Nephron progenitor cell (in vitro differentiated cells): ENCODE data around the gene IGF2BP1.
"Not testable (repeated sequence)": the region's sequence is repeated elsewhere in the genome, so short reads cannot be mapped to it uniquely, and the experiment has no call there.

Source experiments
- DNase-seq: peaks from one replicate; pipeline ENCODE4 v3.0.0; 2021
- H3K27ac Mint-ChIP-seq: 2 replicates; pipeline ENCODE4 v1.8.0; 2021; ENCODE audit warnings: mild to moderate bottlenecking, moderate library complexity, mixed read lengths
- H3K27me3 Mint-ChIP-seq: 2 replicates; pipeline ENCODE4 v1.8.0; 2021; ENCODE audit warnings: mild to moderate bottlenecking, low read depth, mixed read lengths; ENCODE audit not compliant: poor library complexity
- H3K36me3 Mint-ChIP-seq: 2 replicates; pipeline ENCODE4 v1.8.0; 2021; ENCODE audit warnings: low read depth, mixed read lengths
- H3K4me1 Mint-ChIP-seq: 2 replicates; pipeline ENCODE4 v1.8.0; 2021; ENCODE audit warnings: mixed read lengths
- H3K4me3 Mint-ChIP-seq: 2 replicates; pipeline ENCODE4 v1.8.0; 2021; ENCODE audit warnings: mild to moderate bottlenecking, moderate library complexity, mixed read lengths
- H3K9me3 Mint-ChIP-seq: 2 replicates; pipeline ENCODE4 v1.8.0; 2021; ENCODE audit warnings: mild to moderate bottlenecking, moderate library complexity, mixed read lengths
- CTCF ChIP-seq: fragments of 200-600 bp; sonication (generic); IDR thresholded peaks from 2 replicates; pipeline ENCODE4 v1.5.0; 2021; ENCODE audit warnings: antibody characterized with exemption

The IGF2BP1 gene

GRCh38 chr17:49038138-49038537 lies 41.0 kb downstream of the IGF2BP1 start:
- H3K4me1 Mint-ChIP-seq, result peaks cover 13% of the 10 kb centered on the region
- H3K4me3 Mint-ChIP-seq, result no peak overlapping the region
- DNase-seq, result no peak
- peaks cover 72% of the 10 kb centered on the region for H3K36me3 Mint-ChIP-seq
- H3K27ac Mint-ChIP-seq, result no peak overlapping the region
- H3K27me3 Mint-ChIP-seq, result peaks cover 3% of the 10 kb centered on the region
- H3K9me3 Mint-ChIP-seq, result no peaks in the 10 kb centered on the region
- no peak for TF ChIP-seq CTCF

GRCh38 chr17:49038544-49038943 lies 41.4 kb downstream of the IGF2BP1 start:
- Mint-ChIP-seq H3K9me3 (no peaks in the 10 kb centered on the region), H3K27me3 (peaks cover 3% of the 10 kb centered on the region), H3K4me1 (peaks cover 13% of the 10 kb centered on the region), H3K36me3 (peaks cover 74% of the 10 kb centered on the region), H3K27ac (no peak overlapping the region), H3K4me3 (no peak overlapping the region)
- no peak for TF ChIP-seq CTCF
- no peak for DNase-seq

GRCh38 chr17:49039518-49039917 lies 42.3 kb downstream of the IGF2BP1 start:
- Mint-ChIP-seq H3K27ac (peak overlapping the region; percentile 36), H3K4me1 (peaks cover 13% of the 10 kb centered on the region), H3K36me3 (peaks cover 76% of the 10 kb centered on the region)
- not testable (repeated sequence) for H3K27me3 Mint-ChIP-seq, H3K9me3 Mint-ChIP-seq, DNase-seq, H3K4me3 Mint-ChIP-seq

- no peak for DNase-seq
- TF ChIP-seq CTCF, result no peak
- Mint-ChIP-seq H3K27me3 (peaks cover 3% of the 10 kb centered on the region), H3K9me3 (no peaks in the 10 kb centered on the region), H3K4me1 (no peaks in the 10 kb centered on the region), H3K27ac (no peak overlapping the region), H3K4me3 (no peak overlapping the region), H3K36me3 (peaks cover 79% of the 10 kb centered on the region)
Measured at GRCh38 chr17:49041527-49041926, 44.3 kb downstream of the IGF2BP1 start.

- H3K27ac Mint-ChIP-seq, result peak overlapping the region; percentile 52
Measured at GRCh38 chr17:49045376-49045775, 48.2 kb downstream of the IGF2BP1 start.

GRCh38 chr17:49046912-49047311 lies 49.7 kb downstream of the IGF2BP1 start:
- peaks cover 79% of the 10 kb centered on the region for H3K36me3 Mint-ChIP-seq
- H3K27ac Mint-ChIP-seq, result no peak overlapping the region
- peaks cover 7% of the 10 kb centered on the region for H3K4me1 Mint-ChIP-seq
- H3K27me3 Mint-ChIP-seq, result peaks cover 6% of the 10 kb centered on the region
- no peak for DNase-seq
- TF ChIP-seq CTCF, result no peak
- no peaks in the 10 kb centered on the region for H3K9me3 Mint-ChIP-seq
- H3K4me3 Mint-ChIP-seq, result no peak overlapping the region

More at GRCh38 chr17:49045376-49045775, 48.2 kb downstream of the IGF2BP1 start:
- Mint-ChIP-seq H3K9me3 (no peaks in the 10 kb centered on the region), H3K4me1 (peaks cover 5% of the 10 kb centered on the region), H3K27me3 (peaks cover 3% of the 10 kb centered on the region), H3K36me3 (peaks cover 87% of the 10 kb centered on the region), H3K4me3 (no peak overlapping the region)
- no peak for DNase-seq
- no peak for TF ChIP-seq CTCF
